ENCODE measurements around the gene SMIM32. TPM values are rescaled to one million over a fixed set of nuclear protein-coding genes. Genes with fewer than 3 reads are reported as not detected.

SMIM32 gene
- 18.6 TPM for total RNA-seq

GRCh38 chr5:136192526-136193321 lies at the start of gene SMIM32:
Gene SMIM32, minus strand, starts transcription at chr5:136193162. Its CDS starts 638 bp downstream, at chr5:136192524.

Other genes starting within 250 kb of the SMIM32 start
- gene LECT2, start 238.2 kb downstream of the SMIM32 start, total RNA-seq, result not detected
- 224 TPM for gene TGFBI, start 164.2 kb downstream of the SMIM32 start, total RNA-seq
- 59.3 TPM for gene SMAD5, start 60.3 kb downstream of the SMIM32 start, total RNA-seq
- gene TRPC7, start 172.4 kb upstream of the SMIM32 start, total RNA-seq, result 0.23 TPM